GM12891 (cell line): ENCODE data around the gene ADORA2A.

ENCODE experiments used
- POLR2A ChIP-seq: IDR thresholded peaks from 2 replicates; pipeline ENCODE4 v1.6.1; 2011; ENCODE audit warnings: low read depth, low read length, control low read depth
- POLR2AphosphoS5 ChIP-seq: IDR thresholded peaks from 2 replicates; pipeline ENCODE4 v1.6.1; 2011; ENCODE audit warnings: low read depth, low read length, control low read depth
- SPI1 ChIP-seq: IDR thresholded peaks from 2 replicates; pipeline ENCODE4 v1.6.1; 2011; ENCODE audit warnings: low read depth, low read length, control low read depth
- TAF1 ChIP-seq: IDR thresholded peaks from 2 replicates; pipeline ENCODE4 v1.6.1; 2011; ENCODE audit warnings: low read depth, low read length, control low read depth

DNA sequence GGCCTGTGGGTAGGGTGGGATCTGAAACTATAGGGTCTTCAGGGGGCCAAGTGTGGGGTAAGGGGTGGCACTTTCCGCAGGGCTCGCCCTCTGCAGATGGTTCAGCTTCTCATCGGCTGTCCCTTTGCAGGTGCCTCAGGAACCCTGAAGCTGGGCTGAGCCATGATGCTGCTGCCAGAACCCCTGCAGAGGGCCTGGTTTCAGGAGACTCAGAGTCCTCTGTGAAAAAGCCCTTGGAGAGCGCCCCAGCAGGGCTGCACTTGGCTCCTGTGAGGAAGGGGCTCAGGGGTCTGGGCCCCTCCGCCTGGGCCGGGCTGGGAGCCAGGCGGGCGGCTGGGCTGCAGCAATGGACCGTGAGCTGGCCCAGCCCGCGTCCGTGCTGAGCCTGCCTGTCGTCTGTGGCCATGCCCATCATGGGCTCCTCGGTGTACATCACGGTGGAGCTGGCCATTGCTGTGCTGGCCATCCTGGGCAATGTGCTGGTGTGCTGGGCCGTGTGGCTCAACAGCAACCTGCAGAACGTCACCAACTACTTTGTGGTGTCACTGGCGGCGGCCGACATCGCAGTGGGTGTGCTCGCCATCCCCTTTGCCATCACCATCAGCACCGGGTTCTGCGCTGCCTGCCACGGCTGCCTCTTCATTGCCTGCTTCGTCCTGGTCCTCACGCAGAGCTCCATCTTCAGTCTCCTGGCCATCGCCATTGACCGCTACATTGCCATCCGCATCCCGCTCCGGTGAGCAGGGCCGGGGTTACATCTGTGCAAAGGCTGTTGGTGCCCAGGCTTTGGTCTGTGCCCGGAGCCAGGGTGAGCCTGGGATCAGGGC, 5.8 kb downstream of the ADORA2A start:
- TF ChIP-seq POLR2AphosphoS5 (no peak), POLR2A (no peak), TAF1 (no peak), SPI1 (no peak)
